ENCODE measurements around the gene RFTN1.

DNA sequence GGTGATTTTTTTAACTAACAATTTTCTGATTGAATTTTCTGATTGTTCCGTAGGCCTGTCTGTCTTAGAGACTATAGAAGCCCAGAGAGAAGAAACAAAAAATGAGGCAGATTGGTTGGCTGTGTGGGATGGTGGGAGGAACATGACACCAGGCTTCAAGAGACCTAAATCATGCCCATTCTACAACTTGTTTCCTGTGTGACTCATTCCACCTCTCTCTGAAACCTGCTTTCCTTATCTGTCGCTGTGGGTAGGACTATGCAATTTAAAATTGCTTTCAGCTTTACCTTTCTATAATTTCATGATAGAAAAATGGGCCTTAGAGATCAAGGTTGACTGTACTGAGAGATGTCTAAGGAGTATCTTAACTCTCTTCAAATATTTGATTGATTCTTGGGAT lies 203.9 kb downstream of the RFTN1 start:
- TF ChIP-seq, protein P1, sequence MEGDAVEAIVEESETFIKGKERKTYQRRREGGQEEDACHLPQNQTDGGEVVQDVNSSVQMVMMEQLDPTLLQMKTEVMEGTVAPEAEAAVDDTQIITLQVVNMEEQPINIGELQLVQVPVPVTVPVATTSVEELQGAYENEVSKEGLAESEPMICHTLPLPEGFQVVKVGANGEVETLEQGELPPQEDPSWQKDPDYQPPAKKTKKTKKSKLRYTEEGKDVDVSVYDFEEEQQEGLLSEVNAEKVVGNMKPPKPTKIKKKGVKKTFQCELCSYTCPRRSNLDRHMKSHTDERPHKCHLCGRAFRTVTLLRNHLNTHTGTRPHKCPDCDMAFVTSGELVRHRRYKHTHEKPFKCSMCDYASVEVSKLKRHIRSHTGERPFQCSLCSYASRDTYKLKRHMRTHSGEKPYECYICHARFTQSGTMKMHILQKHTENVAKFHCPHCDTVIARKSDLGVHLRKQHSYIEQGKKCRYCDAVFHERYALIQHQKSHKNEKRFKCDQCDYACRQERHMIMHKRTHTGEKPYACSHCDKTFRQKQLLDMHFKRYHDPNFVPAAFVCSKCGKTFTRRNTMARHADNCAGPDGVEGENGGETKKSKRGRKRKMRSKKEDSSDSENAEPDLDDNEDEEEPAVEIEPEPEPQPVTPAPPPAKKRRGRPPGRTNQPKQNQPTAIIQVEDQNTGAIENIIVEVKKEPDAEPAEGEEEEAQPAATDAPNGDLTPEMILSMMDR (IDR thresholded peaks at IDR 0.05), result no peak
- TF ChIP-seq EZH2 (IDR thresholded peaks at IDR 0.05) (no peak), EZH2phosphoT487 (IDR thresholded peaks at IDR 0.05) (no peak)
